SKM-1 (cell line): ENCODE measurements around the gene YIPF4.
A peak's percentile ranks its signal among the peaks of the same experiment; 100 is the strongest.
"Not testable (repeated sequence)": the region's sequence is repeated elsewhere in the genome, so short reads cannot be mapped to it uniquely, and the experiment has no call there.

ENCODE experiments used
- DNase-seq: peaks from one replicate; lab custom pipeline; 2025; ENCODE audit not compliant: unreplicated experiment; lab: John Stamatoyannopoulos, UW

The YIPF4 gene

GRCh38 chr2:32284321-32284720, 6.6 kb downstream of the YIPF4 start:
- no peak for DNase-seq

- no peak for DNase-seq
Observed at GRCh38 chr2:32289165-32289999, 11.7 kb downstream of the YIPF4 start.

GRCh38 chr2:32290000-32290339, 12.3 kb downstream of the YIPF4 start:
- DNase-seq, result no peak

- no peak for DNase-seq
Observed at GRCh38 chr2:32291746-32292145, 14.0 kb downstream of the YIPF4 start.

- DNase-seq, result not testable (repeated sequence)
Observed at GRCh38 chr2:32293493-32293892, 15.8 kb downstream of the YIPF4 start.

GRCh38 chr2:32293966-32294562, 16.4 kb downstream of the YIPF4 start:
- not testable (repeated sequence) for DNase-seq

GRCh38 chr2:32310577-32310976, 32.9 kb downstream of the YIPF4 start:
- DNase-seq, result no peak

- DNase-seq, result no peak
Observed at GRCh38 chr2:32314886-32315285, 37.2 kb downstream of the YIPF4 start.

- not testable (repeated sequence) for DNase-seq
Observed at GRCh38 chr2:32328679-32329078, 51.0 kb downstream of the YIPF4 start.

- not testable (repeated sequence) for DNase-seq
Observed at GRCh38 chr2:32329180-32329980, 51.7 kb downstream of the YIPF4 start.

GRCh38 chr2:32330136-32330535, 52.4 kb downstream of the YIPF4 start:
- no peak for DNase-seq

- no peak for DNase-seq
Observed at GRCh38 chr2:32342801-32343200, 65.1 kb downstream of the YIPF4 start.

GRCh38 chr2:32350797-32351196, 73.1 kb downstream of the YIPF4 start:
- DNase-seq, result not testable (repeated sequence)

GRCh38 chr2:32355976-32356680, 78.4 kb downstream of the YIPF4 start:
- no peak for DNase-seq

GRCh38 chr2:32356681-32357317, 79.1 kb downstream of the YIPF4 start, which contains the start of gene BIRC6:
BIRC6 (plus strand) TSS chr2:32357023; CDS start chr2:32357162, 139 bp downstream.
- DNase-seq, result peak; percentile 96

GRCh38 chr2:32357318-32358110, 79.8 kb downstream of the YIPF4 start:
- DNase-seq, result no peak

GRCh38 chr2:32358111-32358482, 80.4 kb downstream of the YIPF4 start:
- no peak for DNase-seq

GRCh38 chr2:32360416-32360815, 82.7 kb downstream of the YIPF4 start:
- no peak for DNase-seq

- not testable (repeated sequence) for DNase-seq
Observed at GRCh38 chr2:32362997-32363396, 85.3 kb downstream of the YIPF4 start.

- DNase-seq, result no peak
Observed at GRCh38 chr2:32363597-32363996, 85.9 kb downstream of the YIPF4 start.
